GM18519 (cell line): ENCODE data around the gene KRT40.

ENCODE experiments used
- ATAC-seq: cut with Tn5 transposase; IDR thresholded peaks from one replicate; pipeline ENCODE4 v1.9.1; 2021; ENCODE audit warnings: mild to moderate bottlenecking, moderate library complexity; ENCODE audit not compliant: unreplicated experiment, low FRiP score

KRT40 gene

GRCh38 chr17:40997361-40997760 is 13.2 kb upstream of the KRT40 start:
- ATAC-seq = no peak

- no peak for ATAC-seq
Measured at GRCh38 chr17:40996829-40997228, 12.7 kb upstream of the KRT40 start.

GRCh38 chr17:40995116-40995515 is 11.0 kb upstream of the KRT40 start:
- no peak for ATAC-seq

- no peak for ATAC-seq
Measured at GRCh38 chr17:40993839-40994238, 9.7 kb upstream of the KRT40 start, which contains the start of gene KRTAP3-3. TSS of gene KRTAP3-3 (minus strand) at chr17:40994164. CDS start at chr17:40994097, 67 bp downstream.

- ATAC-seq = no peak
Measured at GRCh38 chr17:40993084-40993483, 9.0 kb upstream of the KRT40 start.

GRCh38 chr17:40992666-40993065 is 8.5 kb upstream of the KRT40 start:
- no peak for ATAC-seq

- ATAC-seq = no peak
Measured at GRCh38 chr17:40986920-40987319, 2.8 kb upstream of the KRT40 start.

- ATAC-seq = no peak
Measured at GRCh38 chr17:40981115-40981514, 3.0 kb downstream of the KRT40 start.

- ATAC-seq = no peak
Measured at GRCh38 chr17:40980596-40980995, 3.5 kb downstream of the KRT40 start.

GRCh38 chr17:40980117-40980516 is 4.0 kb downstream of the KRT40 start:
- ATAC-seq = no peak

GRCh38 chr17:40978575-40979151 is 5.5 kb downstream of the KRT40 start:
- no peak for ATAC-seq

GRCh38 chr17:40975516-40975915 is 8.6 kb downstream of the KRT40 start:
- no peak for ATAC-seq

- no peak for ATAC-seq
Measured at GRCh38 chr17:40974366-40974765, 9.8 kb downstream of the KRT40 start.

GRCh38 chr17:40967582-40967981 is 16.5 kb downstream of the KRT40 start:
- no peak for ATAC-seq

GRCh38 chr17:40966848-40967247 is 17.3 kb downstream of the KRT40 start, which contains the start of gene KRT39:
TSS of gene KRT39 (minus strand) at chr17:40966948. CDS start at chr17:40966856, 92 bp downstream.
- ATAC-seq = no peak

- no peak for ATAC-seq
Measured at GRCh38 chr17:40963838-40964237, 20.3 kb downstream of the KRT40 start.

- ATAC-seq = no peak
Measured at GRCh38 chr17:40962059-40962561, 22.0 kb downstream of the KRT40 start.

GRCh38 chr17:40961591-40961990 is 22.5 kb downstream of the KRT40 start:
- ATAC-seq = no peak

- ATAC-seq = no peak
Measured at GRCh38 chr17:40960144-40960543, 24.0 kb downstream of the KRT40 start.

- ATAC-seq = no peak
Measured at GRCh38 chr17:40958086-40958953, 25.8 kb downstream of the KRT40 start.

- no peak for ATAC-seq
Measured at GRCh38 chr17:40956401-40957254, 27.5 kb downstream of the KRT40 start.
